ENCODE results near the gene FEN1.

- no peak; a peak in 1 of 3 replicates for TF ChIP-seq POLR2A (IDR thresholded peaks at IDR 0.05; ENCODE audit: control extremely low read depth in 1 of 2, low read depth in 2 of 2, low read length in 2 of 2)
- no peak for TF ChIP-seq CTCF (IDR thresholded peaks at IDR 0.05; ENCODE audit: control extremely low read depth in 1 of 3, insufficient read depth in 1 of 3, low read depth in 1 of 3, low read length in 3 of 3)
- no peak for TF ChIP-seq RBBP5 (IDR thresholded peaks at IDR 0.05; ENCODE audit: borderline replicate concordance, low read depth, low read length)
- no peak for TF ChIP-seq RXRA (IDR thresholded peaks at IDR 0.05; ENCODE audit: insufficient read depth, low read depth, low read length)
- TF ChIP-seq EP300 (IDR thresholded peaks at IDR 0.05; ENCODE audit: borderline replicate concordance in 1 of 2, low read depth in 2 of 2, low read length in 2 of 2): no peak
- no peak for TF ChIP-seq MAX (IDR thresholded peaks at IDR 0.05)
- no peak for TF ChIP-seq EGR1 (IDR thresholded peaks at IDR 0.05; ENCODE audit: borderline replicate concordance, low read depth, low read length)
- no peak for TF ChIP-seq POU5F1 (IDR thresholded peaks at IDR 0.05; ENCODE audit: low read depth, low read length)
- no peak for TF ChIP-seq KDM1A (IDR thresholded peaks at IDR 0.05; ENCODE audit: borderline replicate concordance, low read length)
- TF ChIP-seq TAF1 (IDR thresholded peaks at IDR 0.05; ENCODE audit: low read depth, low read length): no peak
- TF ChIP-seq RAD21 (IDR thresholded peaks at IDR 0.05 in 1 of 2, conservative IDR thresholded peaks at IDR 0.05 in 1 of 2; ENCODE audit: low read depth in 2 of 2, low read length in 2 of 2): no peak
These were observed 3.3 kb downstream of the FEN1 start for GRCh38 chr11:61795876-61796526.
